Smooth muscle cell (in vitro differentiated cells): Measurements from ENCODE around the gene LYVE1. TPM values are rescaled to one million over a fixed set of nuclear protein-coding genes. Genes with fewer than 3 reads are reported as not detected.

Experiments used
- DNase-seq: peaks from one replicate; lab custom pipeline; 2025; ENCODE audit not compliant: unreplicated experiment; lab: John Stamatoyannopoulos, UW
- H2AFZ ChIP-seq: fragments of 200-600 bp; sonication (generic); 2 replicates; pipeline ENCODE4 v1.6.0; 2016; ENCODE audit warnings: antibody characterized with exemption, low read depth, mild to moderate bottlenecking
- H3F3A ChIP-seq: fragments of 200-600 bp; sonication (generic); 2 replicates; pipeline ENCODE4 v1.6.0; 2017; ENCODE audit warnings: antibody characterized with exemption, low read depth
- H3K27ac ChIP-seq: fragments of 200-600 bp; sonication (generic); 2 replicates; pipeline ENCODE4 v1.5.1; 2016; ENCODE audit warnings: low read depth, mild to moderate bottlenecking
- H3K27me3 ChIP-seq: fragments of 200-600 bp; sonication (generic); 2 replicates; pipeline ENCODE4 v1.6.1; 2016; ENCODE audit warnings: low read depth, mild to moderate bottlenecking
- H3K36me3 ChIP-seq: fragments of 200-600 bp; sonication (generic); 2 replicates; pipeline ENCODE4 v1.5.1; 2016; ENCODE audit warnings: low read depth
- H3K4me1 ChIP-seq: fragments of 200-600 bp; sonication (generic); 2 replicates; pipeline ENCODE4 v1.5.1; 2016; ENCODE audit warnings: low read depth
- H3K4me2 ChIP-seq: fragments of 200-600 bp; sonication (generic); 2 replicates; pipeline ENCODE4 v1.6.0; 2016; ENCODE audit warnings: mild to moderate bottlenecking
- H3K4me3 ChIP-seq: fragments of 200-600 bp; sonication (generic); 2 replicates; pipeline ENCODE4 v1.5.1; 2016; ENCODE audit warnings: mild to moderate bottlenecking
- H3K79me2 ChIP-seq: fragments of 200-600 bp; sonication (generic); 2 replicates; pipeline ENCODE4 v1.6.0; 2016; ENCODE audit warnings: low read depth, mild to moderate bottlenecking
- H3K9ac ChIP-seq: fragments of 200-600 bp; sonication (generic); 2 replicates; pipeline ENCODE4 v1.6.0; 2016; ENCODE audit warnings: low read depth
- H3K9me3 ChIP-seq: fragments of 200-600 bp; sonication (generic); replicated peaks from 2 replicates; pipeline ENCODE4 v1.5.1; 2016; ENCODE audit warnings: low read depth
- H4K20me1 ChIP-seq: fragments of 200-600 bp; sonication (generic); 2 replicates; pipeline ENCODE4 v1.6.0; 2016; ENCODE audit warnings: low read depth
- WGBS: methylation state at CpG from one replicate; pipeline ENCODE4 v1.1.7; 2016; ENCODE audit warnings: low lambda C conversion rate; 5-methylcytosine and 5-hydroxymethylcytosine counted together
- polyA plus RNA-seq: library from polyadenylated mRNA; unstranded; fragments of >200 nt; fragmentation: Nextera tagmentation; extraction: Ambion mirVana; gene quantifications from 2 replicates; pipeline ENCODE4 v1.2.1, GENCODE V29; 2016
- total RNA-seq: library from RNA; depleted of rRNA; stranded (reverse); fragments of >200 nt; gene quantifications from 2 replicates; pipeline ENCODE4 v1.2.3, GENCODE V29; 2014
- TF ChIP-seq, protein P1 (sequence below): fragments of 200-600 bp; sonication (generic); IDR thresholded peaks from 2 replicates; pipeline ENCODE4 v1.5.1; 2017; ENCODE audit warnings: borderline replicate concordance, mild to moderate bottlenecking, antibody characterized with exemption; ENCODE audit not compliant: insufficient read depth, poor library complexity, severe bottlenecking

Gene LYVE1
- total and polyA plus RNA-seq, 2 experiments from 2014 or later: not detected

DNA sequence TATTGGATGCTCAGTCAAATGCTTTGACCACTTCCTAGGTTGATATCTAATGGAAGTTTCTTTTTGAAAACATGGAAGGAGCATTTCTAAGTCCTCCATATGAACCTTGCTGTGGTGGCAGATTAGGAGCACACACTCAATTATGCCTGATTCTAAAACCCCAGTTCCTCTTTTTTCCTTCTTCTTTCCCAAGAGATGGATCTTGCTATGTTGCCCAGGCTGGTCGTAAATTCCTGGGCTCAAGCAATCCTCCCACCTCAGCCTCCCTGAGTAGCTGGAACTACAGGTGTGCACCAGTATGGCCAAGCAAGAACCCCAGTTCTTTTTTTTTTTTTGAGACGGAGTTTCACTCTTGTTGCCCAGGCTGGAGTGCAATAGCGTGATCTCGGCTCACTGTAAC, 3.0 kb downstream of the LYVE1 start:
- no peak overlapping the region for H2AFZ ChIP-seq
- H3K36me3 ChIP-seq: no peaks in the 10 kb centered on the region
- H3K4me2 ChIP-seq: no peak overlapping the region
- no peaks in the 10 kb centered on the region for H3F3A ChIP-seq
- H3K9ac ChIP-seq: no peak overlapping the region
- WGBS: 95% methylated on average over 4 of the region's 4 CpGs
- DNase-seq: no peak
- no peak overlapping the region for H3K4me3 ChIP-seq
- no peaks in the 10 kb centered on the region for H3K9me3 ChIP-seq
- H3K27ac ChIP-seq: no peak overlapping the region
- no peaks in the 10 kb centered on the region for H3K79me2 ChIP-seq
- no peaks in the 10 kb centered on the region for H4K20me1 ChIP-seq
- no peaks in the 10 kb centered on the region for H3K4me1 ChIP-seq
- TF ChIP-seq, protein P1, sequence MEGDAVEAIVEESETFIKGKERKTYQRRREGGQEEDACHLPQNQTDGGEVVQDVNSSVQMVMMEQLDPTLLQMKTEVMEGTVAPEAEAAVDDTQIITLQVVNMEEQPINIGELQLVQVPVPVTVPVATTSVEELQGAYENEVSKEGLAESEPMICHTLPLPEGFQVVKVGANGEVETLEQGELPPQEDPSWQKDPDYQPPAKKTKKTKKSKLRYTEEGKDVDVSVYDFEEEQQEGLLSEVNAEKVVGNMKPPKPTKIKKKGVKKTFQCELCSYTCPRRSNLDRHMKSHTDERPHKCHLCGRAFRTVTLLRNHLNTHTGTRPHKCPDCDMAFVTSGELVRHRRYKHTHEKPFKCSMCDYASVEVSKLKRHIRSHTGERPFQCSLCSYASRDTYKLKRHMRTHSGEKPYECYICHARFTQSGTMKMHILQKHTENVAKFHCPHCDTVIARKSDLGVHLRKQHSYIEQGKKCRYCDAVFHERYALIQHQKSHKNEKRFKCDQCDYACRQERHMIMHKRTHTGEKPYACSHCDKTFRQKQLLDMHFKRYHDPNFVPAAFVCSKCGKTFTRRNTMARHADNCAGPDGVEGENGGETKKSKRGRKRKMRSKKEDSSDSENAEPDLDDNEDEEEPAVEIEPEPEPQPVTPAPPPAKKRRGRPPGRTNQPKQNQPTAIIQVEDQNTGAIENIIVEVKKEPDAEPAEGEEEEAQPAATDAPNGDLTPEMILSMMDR: no peak
- no peaks in the 10 kb centered on the region for H3K27me3 ChIP-seq

DNA sequence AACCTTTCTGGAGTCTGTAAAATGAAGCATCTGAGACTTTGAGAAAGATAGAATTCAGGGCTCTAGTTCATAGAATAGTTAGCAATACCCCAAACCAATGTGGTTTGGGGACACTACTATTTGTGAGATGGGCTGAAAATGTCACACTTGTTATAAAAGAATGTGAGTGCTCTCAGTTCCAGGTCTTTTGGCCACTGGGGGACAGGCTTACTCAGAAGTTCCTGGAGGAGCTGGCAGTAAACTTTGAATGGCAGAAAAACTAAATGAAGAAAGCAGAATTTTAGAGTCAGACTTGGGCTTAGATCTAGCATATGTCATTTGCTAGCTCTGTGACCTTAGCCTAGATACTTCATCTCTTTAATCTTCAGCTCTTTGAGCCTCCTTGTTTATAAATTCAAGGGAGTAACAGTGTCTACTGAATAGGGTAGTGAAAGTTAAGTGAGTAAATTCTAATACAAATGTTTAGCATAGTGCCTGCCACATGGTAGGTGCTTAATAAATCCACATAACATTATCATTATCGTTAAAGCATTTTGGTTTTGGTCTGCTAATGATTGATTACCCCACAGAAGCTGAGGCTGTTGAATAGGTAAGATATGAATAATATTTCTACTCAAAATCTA, 3.7 kb downstream of the LYVE1 start:
- H3K9ac ChIP-seq: no peak overlapping the region
- WGBS: 76% methylated on average over 1 of the region's 1 CpG

DNA sequence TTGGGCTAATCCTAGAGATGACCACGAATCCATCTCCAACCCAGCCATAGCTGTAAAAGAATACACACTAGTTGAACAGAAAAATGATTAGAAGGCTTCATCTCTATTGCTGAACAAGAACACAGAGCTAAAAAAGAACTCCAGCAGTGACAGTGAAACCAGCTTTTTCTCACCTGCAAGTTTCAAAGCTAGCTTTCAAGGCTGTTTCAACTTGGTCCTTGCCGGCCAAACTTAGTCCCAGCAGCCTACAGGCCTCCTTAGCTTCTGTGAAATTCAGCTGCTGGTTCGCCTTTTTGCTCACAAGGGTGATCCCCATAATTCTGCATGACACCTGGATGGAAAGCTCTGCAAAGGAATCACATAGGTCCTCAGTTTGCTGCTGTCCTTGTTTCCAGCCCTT, 4.4 kb downstream of the LYVE1 start:
- 85% methylated on average over 3 of the region's 3 CpGs for WGBS
- H4K20me1 ChIP-seq: no peaks in the 10 kb centered on the region
- H3K79me2 ChIP-seq: no peaks in the 10 kb centered on the region
- no peaks in the 10 kb centered on the region for H3F3A ChIP-seq
- H3K36me3 ChIP-seq: no peaks in the 10 kb centered on the region
- no peak overlapping the region for H3K4me2 ChIP-seq
- no peak overlapping the region for H3K9ac ChIP-seq
- no peaks in the 10 kb centered on the region for H3K9me3 ChIP-seq
- no peak overlapping the region for H3K27ac ChIP-seq
- H2AFZ ChIP-seq: no peak overlapping the region
- TF ChIP-seq, protein P1: no peak
- no peaks in the 10 kb centered on the region for H3K4me1 ChIP-seq
- no peaks in the 10 kb centered on the region for H3K27me3 ChIP-seq
- no peak overlapping the region for H3K4me3 ChIP-seq
- no peak for DNase-seq

More for the DNA sequence above, 3.7 kb downstream of the LYVE1 start:
- H2AFZ ChIP-seq: no peak overlapping the region
- H3K79me2 ChIP-seq: no peaks in the 10 kb centered on the region
- H4K20me1 ChIP-seq: no peaks in the 10 kb centered on the region
- TF ChIP-seq, protein P1: no peak
- H3F3A ChIP-seq: no peaks in the 10 kb centered on the region
- H3K9me3 ChIP-seq: no peaks in the 10 kb centered on the region
- no peaks in the 10 kb centered on the region for H3K36me3 ChIP-seq
- no peak for DNase-seq
- no peak overlapping the region for H3K4me3 ChIP-seq
- H3K27ac ChIP-seq: no peak overlapping the region
- H3K4me1 ChIP-seq: no peaks in the 10 kb centered on the region
- no peaks in the 10 kb centered on the region for H3K27me3 ChIP-seq
- no peak overlapping the region for H3K4me2 ChIP-seq

DNA sequence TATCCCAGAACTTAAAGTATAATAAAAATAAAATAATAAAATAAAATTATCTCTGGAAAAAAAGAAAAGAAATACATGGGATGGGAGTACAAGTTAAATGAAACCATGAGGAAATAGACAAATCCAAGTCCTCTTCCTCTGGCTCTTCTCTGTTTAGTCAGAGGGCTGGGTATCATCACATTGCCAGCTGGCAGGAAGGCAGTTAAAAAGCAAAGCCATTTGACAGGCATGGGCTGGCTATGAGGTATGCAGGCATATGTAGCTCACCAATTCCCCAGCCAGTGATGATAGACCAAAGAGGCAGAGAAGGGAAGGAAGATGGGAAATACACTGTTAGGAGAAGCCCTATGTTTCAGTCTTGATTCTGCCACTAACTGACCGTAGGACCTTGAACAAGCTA, 6.5 kb downstream of the LYVE1 start:
- H3K4me3 ChIP-seq: no peak overlapping the region
- H4K20me1 ChIP-seq: no peaks in the 10 kb centered on the region
- no peaks in the 10 kb centered on the region for H3K4me1 ChIP-seq
- 100% methylated on average over 1 of the region's 1 CpG for WGBS
- H3K9me3 ChIP-seq: no peaks in the 10 kb centered on the region
- no peak overlapping the region for H3K27ac ChIP-seq
- peaks cover 3% of the 10 kb centered on the region for H3K27me3 ChIP-seq
- no peaks in the 10 kb centered on the region for H3K79me2 ChIP-seq
- TF ChIP-seq, protein P1: no peak
- H3K9ac ChIP-seq: no peak overlapping the region
- no peak overlapping the region for H2AFZ ChIP-seq
- H3F3A ChIP-seq: no peaks in the 10 kb centered on the region
- DNase-seq: no peak
- H3K36me3 ChIP-seq: no peaks in the 10 kb centered on the region
- H3K4me2 ChIP-seq: no peak overlapping the region
